ENCODE data around the gene DDX24.

- no peak for TF ChIP-seq CTCF (IDR thresholded peaks at IDR 0.05)
- no peak for TF ChIP-seq POLR2A (IDR thresholded peaks at IDR 0.05)
These were observed 50.4 kb downstream of the DDX24 start for GRCh38 chr14:94030571-94030970.

Data from body of pancreas (tissue), 4 donors.